ENCODE data around the gene NT5C2. TPM values are rescaled to one million over a fixed set of nuclear protein-coding genes. Genes with fewer than 3 reads are reported as not detected.

NT5C2 gene
- total RNA-seq, 1 experiment from 2014 or later, result 74.6 TPM

DNA sequence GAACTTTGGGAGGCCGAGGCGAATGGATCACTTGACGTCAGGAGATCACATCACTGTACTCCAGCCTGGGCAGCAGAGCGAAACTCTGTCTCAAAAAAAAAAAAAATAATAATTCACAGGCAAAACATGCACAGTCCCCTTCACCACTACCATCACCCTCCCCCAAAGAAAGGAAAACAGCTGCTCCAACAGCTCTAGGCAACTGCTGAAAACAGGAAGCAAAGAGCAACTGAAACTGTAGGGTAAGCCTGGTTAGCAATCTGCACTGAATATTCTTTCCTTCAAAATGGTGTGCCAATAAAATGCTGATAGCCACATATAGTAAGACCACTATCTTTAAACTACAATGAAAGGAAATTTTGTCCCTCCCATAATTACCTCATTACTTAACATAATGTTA, 11.8 kb downstream of the NT5C2 start:
- H3K4me3 ChIP-seq (ENCODE audit: low read length), result no peak overlapping the region
- no peaks in the 10 kb centered on the region for H3K27me3 ChIP-seq (ENCODE audit: low read length)
- peaks cover 30% of the 10 kb centered on the region for H3K36me3 ChIP-seq (ENCODE audit: low read depth, low read length)
- ChIA-PET CTCF (no interaction called here), POLR2A (ENCODE audit: unreplicated experiment) (no interaction called here)
- H4K20me1 ChIP-seq (ENCODE audit: low read length), result peaks cover 12% of the 10 kb centered on the region; the same call in 1 of the 2 replicates
- no peaks in the 10 kb centered on the region for H3K9me2 ChIP-seq (replicated peaks; ENCODE audit: low read length)
- H3K9ac ChIP-seq (ENCODE audit: low read length), result no peak overlapping the region
- no peak for TF ChIP-seq EZH2phosphoT487 (IDR thresholded peaks at IDR 0.05; ENCODE audit: borderline replicate concordance, low read length)
- TF ChIP-seq EZH2 (IDR thresholded peaks at IDR 0.05; ENCODE audit: low read length, unreplicated experiment), result no peak
- TF ChIP-seq, protein P1, sequence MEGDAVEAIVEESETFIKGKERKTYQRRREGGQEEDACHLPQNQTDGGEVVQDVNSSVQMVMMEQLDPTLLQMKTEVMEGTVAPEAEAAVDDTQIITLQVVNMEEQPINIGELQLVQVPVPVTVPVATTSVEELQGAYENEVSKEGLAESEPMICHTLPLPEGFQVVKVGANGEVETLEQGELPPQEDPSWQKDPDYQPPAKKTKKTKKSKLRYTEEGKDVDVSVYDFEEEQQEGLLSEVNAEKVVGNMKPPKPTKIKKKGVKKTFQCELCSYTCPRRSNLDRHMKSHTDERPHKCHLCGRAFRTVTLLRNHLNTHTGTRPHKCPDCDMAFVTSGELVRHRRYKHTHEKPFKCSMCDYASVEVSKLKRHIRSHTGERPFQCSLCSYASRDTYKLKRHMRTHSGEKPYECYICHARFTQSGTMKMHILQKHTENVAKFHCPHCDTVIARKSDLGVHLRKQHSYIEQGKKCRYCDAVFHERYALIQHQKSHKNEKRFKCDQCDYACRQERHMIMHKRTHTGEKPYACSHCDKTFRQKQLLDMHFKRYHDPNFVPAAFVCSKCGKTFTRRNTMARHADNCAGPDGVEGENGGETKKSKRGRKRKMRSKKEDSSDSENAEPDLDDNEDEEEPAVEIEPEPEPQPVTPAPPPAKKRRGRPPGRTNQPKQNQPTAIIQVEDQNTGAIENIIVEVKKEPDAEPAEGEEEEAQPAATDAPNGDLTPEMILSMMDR (conservative IDR thresholded peaks at IDR 0.05; ENCODE audit: low read depth, low read length), result no peak
- peaks cover 85% of the 10 kb centered on the region for H3K79me2 ChIP-seq (ENCODE audit: low read length)
- no peak overlapping the region for H2AFZ ChIP-seq (ENCODE audit: low read length)
- no TSS peak for BruUV-seq (replicated peaks)
- intact Hi-C loops (cut with micrococcal nuclease), result no loop called here
- ATAC-seq, result no peak
- H3K9me3 ChIP-seq (ENCODE audit: low read length), result no peaks in the 10 kb centered on the region
- peaks cover 22% of the 10 kb centered on the region for H3K4me1 ChIP-seq (ENCODE audit: insufficient read depth, low read length)
- H3K4me2 ChIP-seq (ENCODE audit: low read length), result no peak overlapping the region
- no peaks in the 10 kb centered on the region for H3F3A ChIP-seq (ENCODE audit: low read length, unreplicated experiment)
- no peak for DNase-seq
- no peak overlapping the region for H3K27ac ChIP-seq (ENCODE audit: low read length)

DNA sequence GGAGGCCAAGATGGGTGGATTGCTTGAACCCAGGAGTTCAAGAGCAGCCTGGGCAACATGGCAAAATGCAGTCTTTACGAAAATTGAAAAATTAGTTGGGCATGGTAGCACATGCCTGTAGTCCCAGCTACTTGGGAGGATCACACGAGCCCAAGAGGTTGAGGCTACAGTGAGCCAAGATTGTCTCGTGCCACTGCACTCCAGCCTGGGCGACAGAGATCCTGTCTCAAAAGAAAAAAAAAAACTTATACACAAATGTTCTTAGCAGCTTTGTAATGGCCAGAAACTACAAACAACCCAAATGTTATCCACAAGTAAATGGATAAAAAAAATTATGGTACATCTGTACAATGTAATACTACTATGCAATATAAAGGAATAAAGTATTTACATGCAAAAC, 12.6 kb downstream of the NT5C2 start:
- Histone ChIP-seq H3K27ac (ENCODE audit: low read length) (no peak overlapping the region), H3K9me3 (ENCODE audit: low read length) (no peaks in the 10 kb centered on the region), H3K79me2 (ENCODE audit: low read length) (peaks cover 84% of the 10 kb centered on the region), H3K4me3 (ENCODE audit: low read length) (no peak overlapping the region), H3K36me3 (ENCODE audit: low read depth, low read length) (peaks cover 28% of the 10 kb centered on the region), H4K20me1 (ENCODE audit: low read length) (peaks cover 5% of the 10 kb centered on the region; the same call in 1 of the 2 replicates), H2AFZ (ENCODE audit: low read length) (no peak overlapping the region), H3K9me2 (replicated peaks; ENCODE audit: low read length) (no peaks in the 10 kb centered on the region), H3K9ac (ENCODE audit: low read length) (no peak overlapping the region), H3K4me1 (ENCODE audit: insufficient read depth, low read length) (peaks cover 15% of the 10 kb centered on the region), H3K27me3 (ENCODE audit: low read length) (no peaks in the 10 kb centered on the region), H3F3A (ENCODE audit: low read length, unreplicated experiment) (no peaks in the 10 kb centered on the region), H3K4me2 (ENCODE audit: low read length) (no peak overlapping the region)
- intact Hi-C loops (cut with micrococcal nuclease), result no loop called here
- no peak for ATAC-seq
- no peak for TF ChIP-seq EZH2phosphoT487 (IDR thresholded peaks at IDR 0.05; ENCODE audit: borderline replicate concordance, low read length)
- no peak for TF ChIP-seq EZH2 (IDR thresholded peaks at IDR 0.05; ENCODE audit: low read length, unreplicated experiment)
- TF ChIP-seq, protein P1 (conservative IDR thresholded peaks at IDR 0.05; ENCODE audit: low read depth, low read length), result no peak
- ChIA-PET CTCF (no interaction called here), POLR2A (ENCODE audit: unreplicated experiment) (no interaction called here)
- no peak for DNase-seq
- no TSS peak for BruUV-seq (replicated peaks)

DNA sequence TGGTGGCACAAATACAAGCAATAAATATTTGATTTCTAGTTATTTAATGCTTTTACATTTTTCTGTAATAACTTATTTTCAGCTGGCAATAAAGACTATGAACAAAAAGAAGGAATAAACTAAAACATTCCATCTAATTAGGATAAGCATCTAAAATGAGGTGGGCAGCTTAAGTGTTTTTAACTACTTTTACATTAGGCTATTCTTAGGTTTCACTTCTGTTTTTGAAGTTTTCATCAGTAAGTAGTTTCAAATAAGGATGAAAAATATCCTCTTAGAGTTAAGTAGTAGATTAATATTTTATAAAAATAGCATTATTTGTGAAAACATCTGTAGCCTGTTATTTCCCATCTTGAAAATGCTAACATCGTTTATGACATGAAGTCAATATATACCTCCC, 15.9 kb downstream of the NT5C2 start:
- no peaks in the 10 kb centered on the region for H4K20me1 ChIP-seq (ENCODE audit: low read length)
- CTCF ChIA-PET, result no interaction called here

More for the DNA sequence above, 15.9 kb downstream of the NT5C2 start:
- H3K9me2 ChIP-seq (replicated peaks; ENCODE audit: low read length), result no peaks in the 10 kb centered on the region
- no peak for ATAC-seq
- H3K9ac ChIP-seq (ENCODE audit: low read length), result no peak overlapping the region
- peaks cover 37% of the 10 kb centered on the region for H3K36me3 ChIP-seq (ENCODE audit: low read depth, low read length)
- H3K4me2 ChIP-seq (ENCODE audit: low read length), result no peak overlapping the region
- intact Hi-C loops (cut with micrococcal nuclease), result no loop called here
- H3K27me3 ChIP-seq (ENCODE audit: low read length), result no peaks in the 10 kb centered on the region
- no TSS peak for BruUV-seq (replicated peaks)
- no peaks in the 10 kb centered on the region for H3K4me1 ChIP-seq (ENCODE audit: insufficient read depth, low read length)
- H3K27ac ChIP-seq (ENCODE audit: low read length), result no peak overlapping the region
- POLR2A ChIA-PET (ENCODE audit: unreplicated experiment), result no interaction called here
- H3K79me2 ChIP-seq (ENCODE audit: low read length), result peaks cover 61% of the 10 kb centered on the region
- TF ChIP-seq, protein P1 (conservative IDR thresholded peaks at IDR 0.05; ENCODE audit: low read depth, low read length), result no peak
- TF ChIP-seq EZH2 (IDR thresholded peaks at IDR 0.05; ENCODE audit: low read length, unreplicated experiment) (no peak), EZH2phosphoT487 (IDR thresholded peaks at IDR 0.05; ENCODE audit: borderline replicate concordance, low read length) (no peak)
- no peak overlapping the region for H2AFZ ChIP-seq (ENCODE audit: low read length)
- H3F3A ChIP-seq (ENCODE audit: low read length, unreplicated experiment), result no peaks in the 10 kb centered on the region
- DNase-seq, result no peak
- H3K9me3 ChIP-seq (ENCODE audit: low read length), result no peaks in the 10 kb centered on the region
- H3K4me3 ChIP-seq (ENCODE audit: low read length), result no peak overlapping the region

All from PC-3 (cell line).